ENCODE data around the gene MEST.
"Not testable (repeated sequence)": the region's sequence is repeated elsewhere in the genome, so short reads cannot be mapped to it uniquely, and the experiment has no call there.

Gene MEST

GRCh38 chr7:130491841-130492522 lies at the start of gene MEST:
Gene MEST, plus strand, starts transcription at chr7:130492085. Its CDS starts 229 bp downstream, at chr7:130492314.
- no peak for DNase-seq

- no peak for DNase-seq
Observed at GRCh38 chr7:130442601-130443000, 49.3 kb upstream of the MEST start.

- DNase-seq: no peak
Observed at GRCh38 chr7:130444234-130444633, 47.7 kb upstream of the MEST start.

GRCh38 chr7:130444751-130445407 lies 47.0 kb upstream of the MEST start:
- no peak for DNase-seq

- peak in 1 of 2 experiments; percentile 35 for DNase-seq
Observed at GRCh38 chr7:130446259-130446658, 45.6 kb upstream of the MEST start.

- DNase-seq: not testable (repeated sequence)
Observed at GRCh38 chr7:130451344-130451743, 40.5 kb upstream of the MEST start.

GRCh38 chr7:130452951-130453350 lies 38.9 kb upstream of the MEST start:
- DNase-seq: no peak

GRCh38 chr7:130454959-130455358 lies 36.9 kb upstream of the MEST start:
- no peak for DNase-seq

- DNase-seq: no peak
Observed at GRCh38 chr7:130458257-130458656, 33.6 kb upstream of the MEST start.

- no peak for DNase-seq
Observed at GRCh38 chr7:130461272-130461671, 30.6 kb upstream of the MEST start.

GRCh38 chr7:130463553-130464434 lies 28.1 kb upstream of the MEST start:
- DNase-seq: no peak

- no peak for DNase-seq
Observed at GRCh38 chr7:130468612-130469011, 23.3 kb upstream of the MEST start.

- DNase-seq: no peak
Observed at GRCh38 chr7:130471974-130472373, 19.9 kb upstream of the MEST start.

- DNase-seq: no peak
Observed at GRCh38 chr7:130473289-130473688, 18.6 kb upstream of the MEST start.

- no peak for DNase-seq
Observed at GRCh38 chr7:130473876-130474275, 18.0 kb upstream of the MEST start.

GRCh38 chr7:130475776-130476175 lies 16.1 kb upstream of the MEST start:
- no peak for DNase-seq

GRCh38 chr7:130476297-130477150 lies 15.4 kb upstream of the MEST start:
- DNase-seq: no peak

GRCh38 chr7:130478991-130479390 lies 12.9 kb upstream of the MEST start:
- no peak for DNase-seq

- no peak for DNase-seq
Observed at GRCh38 chr7:130479716-130480400, 12.0 kb upstream of the MEST start.

- no peak for DNase-seq
Observed at GRCh38 chr7:130481898-130482297, 10.0 kb upstream of the MEST start.

- DNase-seq: no peak
Observed at GRCh38 chr7:130483031-130483430, 8.9 kb upstream of the MEST start.

- DNase-seq: no peak
Observed at GRCh38 chr7:130485734-130486113, 6.2 kb upstream of the MEST start.

Data from activated T-cell treated with anti-CD3 and anti-CD28 coated beads, Interleukin-2, amount 50 U/mL, for 48 hours (primary cell).